ENCODE data around the gene EHMT1. TPM values are rescaled to one million over a fixed set of nuclear protein-coding genes. Genes with fewer than 3 reads are reported as not detected.

The EHMT1 gene
- total RNA-seq, 4 donors from 2014 or later, result 77.2 to 300 (median 161) TPM

- no peak for TF ChIP-seq CTCF (IDR thresholded peaks at IDR 0.05)
- TF ChIP-seq POLR2A (IDR thresholded peaks at IDR 0.05), result no peak
- Histone ChIP-seq H3K4me3 (no peak overlapping the region), H3K9me3 (no peaks in the 10 kb centered on the region), H3K27me3 (no peaks in the 10 kb centered on the region), H3K36me3 (peaks cover 0 to 77% (median 3%) of the 10 kb centered on the region in 3 donors), H3K4me1 (peaks cover 0 to 9% (median 5%) of the 10 kb centered on the region in 4 donors), H3K27ac (peak overlapping the region in 1 of 4 donors; percentile 59)
- no peak for DNase-seq
Observed at GRCh38 chr9:137761793-137762192, 143.0 kb downstream of the EHMT1 start.

- H3K36me3 ChIP-seq, result peaks cover 0 to 77% (median 3%) of the 10 kb centered on the region in 3 donors
- no peak overlapping the region for H3K4me3 ChIP-seq
- TF ChIP-seq CTCF (IDR thresholded peaks at IDR 0.05) (no peak), POLR2A (IDR thresholded peaks at IDR 0.05) (no peak)
- H3K27me3 ChIP-seq, result no peaks in the 10 kb centered on the region
- H3K27ac ChIP-seq, result peak overlapping the region in 1 of 4 donors; percentile 59
- peaks cover 0 to 9% (median 5%) of the 10 kb centered on the region in 4 donors for H3K4me1 ChIP-seq
- no peaks in the 10 kb centered on the region for H3K9me3 ChIP-seq
- peak in 2 of 3 donors; percentile 64 to 79 for DNase-seq
Observed at GRCh38 chr9:137762414-137763061, 143.7 kb downstream of the EHMT1 start.

- DNase-seq, result peak in 1 of 3 donors; percentile 62
- Histone ChIP-seq H3K9me3 (no peaks in the 10 kb centered on the region), H3K4me1 (peaks cover 0 to 7% (median 2%) of the 10 kb centered on the region in 4 donors), H3K36me3 (peaks cover 0 to 72% (median 0%) of the 10 kb centered on the region in 3 donors), H3K27me3 (no peaks in the 10 kb centered on the region), H3K4me3 (no peak overlapping the region), H3K27ac (peak overlapping the region in 2 of 4 donors; percentile 9 to 12)
- TF ChIP-seq CTCF (IDR thresholded peaks at IDR 0.05), result no peak
- no peak for TF ChIP-seq POLR2A (IDR thresholded peaks at IDR 0.05)
Observed at GRCh38 chr9:137763271-137763955, 144.6 kb downstream of the EHMT1 start.

GRCh38 chr9:137764171-137764671, 145.4 kb downstream of the EHMT1 start:
- H3K4me3 ChIP-seq, result no peak overlapping the region
- H3K9me3 ChIP-seq, result no peaks in the 10 kb centered on the region
- no peaks in the 10 kb centered on the region for H3K27me3 ChIP-seq
- peaks cover 0 to 65% (median 0%) of the 10 kb centered on the region in 3 donors for H3K36me3 ChIP-seq
- H3K27ac ChIP-seq, result no peak overlapping the region
- no peak for DNase-seq
- H3K4me1 ChIP-seq, result peaks cover 0 to 7% (median 2%) of the 10 kb centered on the region in 4 donors
- TF ChIP-seq POLR2A (IDR thresholded peaks at IDR 0.05), result no peak
- TF ChIP-seq CTCF (IDR thresholded peaks at IDR 0.05), result no peak

- Histone ChIP-seq H3K27me3 (no peaks in the 10 kb centered on the region), H3K4me3 (no peak overlapping the region), H3K9me3 (no peaks in the 10 kb centered on the region), H3K4me1 (peaks cover 0 to 7% (median 0%) of the 10 kb centered on the region in 4 donors), H3K27ac (no peak overlapping the region), H3K36me3 (peaks cover 0 to 65% (median 0%) of the 10 kb centered on the region in 3 donors)
- DNase-seq, result no peak
- no peak for TF ChIP-seq CTCF (IDR thresholded peaks at IDR 0.05)
- no peak for TF ChIP-seq POLR2A (IDR thresholded peaks at IDR 0.05)
Observed at GRCh38 chr9:137764981-137765380, 146.2 kb downstream of the EHMT1 start.

All from Peyer's patch (tissue), 4 donors.